ENCODE data around the gene SAXO2. TPM values are rescaled to one million over a fixed set of nuclear protein-coding genes. Genes with fewer than 3 reads are reported as not detected.
A peak's percentile ranks its signal among the peaks of the same experiment; 100 is the strongest.

Gene SAXO2
- total and polyA plus RNA-seq, 12 donors, result 0.25 to 4.5 (median 2.7) TPM

DNA sequence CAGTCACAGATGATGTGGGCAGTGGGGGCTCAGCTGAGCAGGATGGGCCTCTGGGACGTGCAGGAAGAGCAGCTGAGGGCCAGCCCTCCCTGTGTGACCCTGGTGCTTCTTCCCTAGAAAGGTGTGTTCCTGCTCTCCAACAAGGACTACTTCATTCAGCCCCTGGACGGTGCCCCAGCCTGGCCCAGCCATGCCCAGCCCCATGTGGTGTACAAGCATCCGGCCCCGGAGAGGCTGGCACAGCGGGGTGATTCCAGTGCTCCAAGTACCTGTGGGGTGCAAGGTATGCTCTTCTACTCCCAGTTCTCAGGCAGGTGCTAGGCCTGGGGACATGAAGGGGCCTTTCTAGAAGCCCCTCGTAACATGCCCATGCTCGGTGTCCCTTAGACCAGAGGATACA is 38.3 kb downstream of the SAXO2 start:
- ATAC-seq (peak in 4 of 8 donors; percentile 3 to 35 (median 17)), DNase-seq (no peak)
- 87 to 93% methylated on average over 7 of the region's 7 CpGs for WGBS, 2 donors
- TF ChIP-seq, protein P1, sequence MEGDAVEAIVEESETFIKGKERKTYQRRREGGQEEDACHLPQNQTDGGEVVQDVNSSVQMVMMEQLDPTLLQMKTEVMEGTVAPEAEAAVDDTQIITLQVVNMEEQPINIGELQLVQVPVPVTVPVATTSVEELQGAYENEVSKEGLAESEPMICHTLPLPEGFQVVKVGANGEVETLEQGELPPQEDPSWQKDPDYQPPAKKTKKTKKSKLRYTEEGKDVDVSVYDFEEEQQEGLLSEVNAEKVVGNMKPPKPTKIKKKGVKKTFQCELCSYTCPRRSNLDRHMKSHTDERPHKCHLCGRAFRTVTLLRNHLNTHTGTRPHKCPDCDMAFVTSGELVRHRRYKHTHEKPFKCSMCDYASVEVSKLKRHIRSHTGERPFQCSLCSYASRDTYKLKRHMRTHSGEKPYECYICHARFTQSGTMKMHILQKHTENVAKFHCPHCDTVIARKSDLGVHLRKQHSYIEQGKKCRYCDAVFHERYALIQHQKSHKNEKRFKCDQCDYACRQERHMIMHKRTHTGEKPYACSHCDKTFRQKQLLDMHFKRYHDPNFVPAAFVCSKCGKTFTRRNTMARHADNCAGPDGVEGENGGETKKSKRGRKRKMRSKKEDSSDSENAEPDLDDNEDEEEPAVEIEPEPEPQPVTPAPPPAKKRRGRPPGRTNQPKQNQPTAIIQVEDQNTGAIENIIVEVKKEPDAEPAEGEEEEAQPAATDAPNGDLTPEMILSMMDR (IDR thresholded peaks at IDR 0.05), result no peak
- Histone ChIP-seq H3K27ac (peak overlapping the region in 2 of 10 donors; percentile 27 to 31), H3K4me1 (peaks cover 0 to 11% (median 2%) of the 10 kb centered on the region in 9 donors), H3K36me3 (no peaks in the 10 kb centered on the region), H3K9me3 (no peaks in the 10 kb centered on the region), H3K27me3 (peaks cover 0 to 6% (median 0%) of the 10 kb centered on the region in 7 donors), H3K4me3 (no peak overlapping the region)
- intact Hi-C loops (cut with DNase I), result no loop called here

DNA sequence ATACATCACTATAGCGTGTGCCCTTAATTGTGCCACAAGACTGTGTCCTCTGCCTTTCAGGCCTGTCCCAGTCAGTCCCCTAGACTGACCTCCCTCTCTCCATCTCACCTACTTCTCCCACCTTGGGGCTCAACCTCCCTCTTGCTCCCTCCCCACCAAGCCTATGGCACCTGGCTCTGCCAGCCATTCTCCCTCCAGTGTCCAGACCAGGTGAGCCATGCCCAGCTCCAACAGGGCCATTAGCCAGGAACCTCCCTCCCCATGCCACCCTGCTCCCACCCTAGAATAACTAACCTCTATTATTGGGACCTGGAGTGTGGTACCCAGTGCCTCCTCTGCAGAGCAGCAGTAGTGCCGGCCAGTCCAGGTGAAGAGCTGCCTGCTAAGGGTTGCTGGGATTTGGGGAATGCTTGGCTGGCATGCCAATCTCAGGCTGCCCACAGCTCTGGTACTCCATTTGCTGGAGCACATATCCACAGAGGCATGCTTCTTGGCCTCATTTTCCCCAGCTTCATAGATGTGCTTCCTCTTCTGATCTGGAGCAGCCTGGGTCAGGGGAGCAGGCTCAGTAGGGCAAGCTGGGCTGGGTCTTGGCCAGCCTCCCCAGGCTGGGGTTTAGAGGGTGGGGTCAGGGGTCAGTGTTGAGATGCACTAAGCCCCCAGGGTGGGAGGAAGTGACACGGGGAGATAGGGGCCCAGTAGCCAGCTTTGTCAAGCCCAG is 38.8 kb downstream of the SAXO2 start:
- Histone ChIP-seq H3K9me3 (no peaks in the 10 kb centered on the region), H3K4me3 (no peak overlapping the region), H3K27me3 (peaks cover 0 to 6% (median 0%) of the 10 kb centered on the region in 7 donors), H3K27ac (peak overlapping the region in 1 of 10 donors; percentile 27), H3K4me1 (peaks cover 0 to 11% (median 2%) of the 10 kb centered on the region in 9 donors), H3K36me3 (no peaks in the 10 kb centered on the region)
- TF ChIP-seq, protein P1 (IDR thresholded peaks at IDR 0.05), result no peak
- ATAC-seq (no peak), DNase-seq (no peak)
- 82 to 84% methylated on average over 3 of the region's 3 CpGs for WGBS, 2 donors
- intact Hi-C loops (cut with DNase I), result no loop called here

DNA sequence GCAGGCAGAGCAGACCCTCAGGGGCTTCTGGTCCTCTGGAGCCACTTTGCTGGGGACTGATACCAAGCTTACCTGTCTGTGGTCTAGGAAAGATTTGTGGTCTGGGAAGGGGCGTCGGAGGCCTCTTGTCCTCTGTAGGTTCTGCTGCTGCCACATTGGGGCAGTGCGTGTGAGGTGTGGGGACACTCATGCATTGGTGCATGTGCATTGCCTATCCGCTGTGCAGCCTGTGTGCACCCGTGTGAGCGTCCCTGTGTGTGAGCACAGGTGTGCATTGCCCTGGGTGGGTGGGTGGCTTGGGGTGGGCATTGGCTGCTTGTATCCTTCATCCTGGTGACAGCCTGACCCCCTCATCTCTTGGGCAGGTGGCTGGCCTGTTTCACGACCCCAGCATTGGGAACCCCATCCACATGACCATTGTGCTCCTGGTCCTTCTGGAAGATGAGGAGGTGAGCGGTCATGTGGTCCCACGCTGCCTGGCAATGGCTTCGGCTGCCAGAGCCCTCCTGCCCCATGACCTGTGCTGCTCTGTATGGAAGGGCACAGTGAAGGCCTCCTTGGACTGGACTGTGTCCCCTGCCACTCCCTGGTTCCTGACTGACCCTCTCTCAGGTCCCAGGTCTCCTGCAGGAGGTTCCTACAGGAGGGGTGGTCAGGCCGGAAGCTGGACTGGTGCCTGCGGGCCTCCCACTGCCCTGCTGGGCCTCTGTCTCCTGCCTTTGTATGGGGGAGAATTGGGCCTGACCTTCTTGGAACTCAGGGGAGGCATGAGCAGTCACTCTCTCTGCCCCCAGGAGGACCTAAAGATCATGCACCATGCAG is 41.5 kb downstream of the SAXO2 start:
- no peak overlapping the region for H3K27ac ChIP-seq
- H3K4me1 ChIP-seq, result peaks cover 0 to 11% (median 0%) of the 10 kb centered on the region in 9 donors
- ATAC-seq, result no peak
- intact Hi-C loops (cut with DNase I), result no loop called here
- TF ChIP-seq, protein P1 (IDR thresholded peaks at IDR 0.05), result no peak
- no peaks in the 10 kb centered on the region for H3K9me3 ChIP-seq
- no peak overlapping the region for H3K4me3 ChIP-seq
- H3K36me3 ChIP-seq, result no peaks in the 10 kb centered on the region
- DNase-seq, result no peak
- 94% methylated on average over 12 of the region's 12 CpGs for WGBS, 2 donors
- H3K27me3 ChIP-seq, result no peaks in the 10 kb centered on the region

DNA sequence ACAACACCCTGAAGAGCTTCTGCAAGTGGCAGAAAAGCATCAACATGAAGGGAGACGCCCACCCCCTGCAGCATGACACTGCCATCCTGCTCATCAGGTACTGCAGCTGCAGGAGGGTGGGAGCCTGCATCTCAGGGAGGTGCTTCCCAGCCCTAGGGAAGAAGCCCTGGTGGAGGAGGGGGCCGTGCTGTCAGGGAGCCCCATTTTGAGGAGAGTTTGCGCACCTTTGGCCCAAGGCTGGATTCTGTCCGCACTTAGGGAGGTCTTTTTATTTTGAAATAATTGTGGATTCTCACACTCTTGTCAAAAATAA is 42.1 kb downstream of the SAXO2 start:
- Histone ChIP-seq H3K4me1 (peaks cover 0 to 11% (median 0%) of the 10 kb centered on the region in 9 donors), H3K36me3 (no peaks in the 10 kb centered on the region), H3K4me3 (no peak overlapping the region), H3K9me3 (peaks cover 0 to 1% (median 0%) of the 10 kb centered on the region in 11 donors), H3K27ac (no peak overlapping the region), H3K27me3 (no peaks in the 10 kb centered on the region)
- intact Hi-C loops (cut with DNase I), result no loop called here
- TF ChIP-seq, protein P1 (IDR thresholded peaks at IDR 0.05), result no peak
- no peak for ATAC-seq
- 83 to 92% methylated on average over 4 of the region's 4 CpGs for WGBS, 2 donors
- DNase-seq, result no peak
